Stimulated activated CD8-positive, alpha-beta memory T cell treated with anti-CD3 and anti-CD28 coated beads, Interleukin-15, amount 100 ng/mL, for 1 hour (primary cell): ENCODE data around the gene NKAPD1.
"Not testable (repeated sequence)": the region's sequence is repeated elsewhere in the genome, so short reads cannot be mapped to it uniquely, and the experiment has no call there.

Source experiments
- DNase-seq: peaks from one replicate; pipeline ENCODE4 v3.0.0-alpha.2; 2020; ENCODE audit warnings: low read depth

Gene NKAPD1

GRCh38 chr11:112086422-112087191, 12.5 kb downstream of the NKAPD1 start, which contains the start of the genes SDHD and TIMM8B:
Gene SDHD, plus strand, starts transcription at chr11:112086873. Its CDS starts 35 bp downstream, at chr11:112086908.
Gene TIMM8B, minus strand, starts transcription at chr11:112086756. Its CDS starts 33 bp downstream, at chr11:112086723.
- peak; percentile 90 for DNase-seq

DNA sequence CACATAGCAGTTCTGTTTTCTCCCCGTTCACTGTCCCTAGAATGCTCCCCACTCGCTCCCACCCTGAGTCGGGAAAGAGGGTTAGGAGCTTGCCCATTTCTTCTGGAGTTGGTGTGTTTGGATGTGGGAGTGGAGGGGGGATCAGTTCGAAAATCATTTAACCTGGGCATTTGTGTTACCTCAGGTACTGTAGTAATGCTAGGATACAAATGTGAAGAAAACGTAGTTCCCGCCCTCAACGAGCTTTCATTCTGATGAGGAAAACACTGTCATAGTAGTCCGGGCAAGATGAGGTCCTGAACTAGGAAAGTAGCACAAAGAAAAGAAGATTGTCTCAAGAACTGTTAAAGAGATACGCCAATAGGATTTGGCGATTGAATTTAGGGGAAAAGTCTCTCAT, 13.1 kb downstream of the NKAPD1 start:
- no peak for DNase-seq

- not testable (repeated sequence) for DNase-seq
Observed at GRCh38 chr11:112095302-112095701, 21.2 kb downstream of the NKAPD1 start.

- DNase-seq = no peak
Observed at GRCh38 chr11:112096194-112096593, 22.1 kb downstream of the NKAPD1 start.

- DNase-seq = no peak
Observed at GRCh38 chr11:112097734-112098528, 23.8 kb downstream of the NKAPD1 start.

GRCh38 chr11:112100462-112100861, 26.4 kb downstream of the NKAPD1 start:
- no peak for DNase-seq

DNA sequence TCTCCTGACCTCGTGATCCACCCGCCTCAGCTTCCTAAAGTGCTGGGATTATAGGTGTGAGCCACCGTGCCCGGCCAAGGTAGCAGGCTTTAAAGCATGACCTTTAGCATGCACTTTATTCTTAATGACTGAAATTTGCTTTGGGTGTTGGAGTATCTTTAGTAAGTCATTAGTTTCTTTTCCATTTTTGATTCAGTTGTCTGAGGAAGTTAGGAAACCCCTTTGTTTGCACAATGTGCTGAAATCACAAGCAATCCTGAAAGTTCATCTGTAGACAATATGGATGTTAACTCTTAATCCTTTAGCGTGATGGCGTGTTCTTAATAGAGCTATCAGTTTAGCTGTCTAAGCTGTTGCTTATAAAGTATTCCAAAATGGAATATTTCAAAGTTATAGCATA, 29.3 kb downstream of the NKAPD1 start:
- DNase-seq = no peak

DNA sequence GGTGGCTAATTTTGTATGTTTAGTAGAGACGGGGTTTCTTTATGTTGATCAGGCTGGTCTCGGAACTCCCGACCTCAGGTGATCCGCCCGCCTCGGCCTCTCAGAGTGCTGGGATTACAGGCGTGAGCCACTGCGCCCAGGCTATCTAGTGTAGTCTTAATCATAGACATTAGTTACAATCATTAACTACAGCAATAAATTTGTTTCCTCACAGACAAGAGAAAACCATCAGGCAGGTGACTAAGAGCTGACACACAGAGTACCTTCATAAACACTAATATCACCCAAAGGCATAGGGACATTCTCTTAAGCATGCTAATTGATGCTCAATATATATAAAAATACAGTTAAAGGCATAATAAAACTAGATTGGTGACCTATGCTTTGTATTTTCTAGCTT, 32.0 kb downstream of the NKAPD1 start:
- no peak for DNase-seq

- DNase-seq = no peak
Observed at GRCh38 chr11:112113539-112114457, 39.7 kb downstream of the NKAPD1 start.

GRCh38 chr11:112114460-112114859, 40.4 kb downstream of the NKAPD1 start:
- no peak for DNase-seq

- no peak for DNase-seq
Observed at GRCh38 chr11:112115386-112115785, 41.3 kb downstream of the NKAPD1 start.

GRCh38 chr11:112118176-112118575, 44.1 kb downstream of the NKAPD1 start:
- no peak for DNase-seq

GRCh38 chr11:112121981-112122615, 48.0 kb downstream of the NKAPD1 start:
- DNase-seq = no peak

DNA sequence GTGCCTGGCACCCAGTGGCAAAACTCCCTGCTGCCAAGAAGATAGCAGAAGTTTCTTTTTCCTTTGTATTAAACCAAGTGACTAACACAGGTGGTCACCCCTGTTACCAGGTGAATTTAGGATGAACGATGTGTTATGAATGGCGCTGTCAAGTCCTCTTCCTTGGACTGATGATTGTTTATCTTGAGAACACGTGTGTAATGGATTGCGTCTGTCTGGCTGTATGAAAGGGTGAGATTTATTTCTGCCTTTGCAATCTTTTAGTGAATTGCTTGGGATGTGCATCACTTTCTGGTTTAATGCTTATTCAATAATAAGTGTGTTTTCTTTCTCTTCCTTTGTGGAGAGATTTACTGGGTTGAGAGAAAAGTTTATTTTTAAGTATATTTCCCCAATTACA, 49.0 kb downstream of the NKAPD1 start:
- DNase-seq = no peak

GRCh38 chr11:112127056-112127455, 53.0 kb downstream of the NKAPD1 start:
- DNase-seq = no peak

DNA sequence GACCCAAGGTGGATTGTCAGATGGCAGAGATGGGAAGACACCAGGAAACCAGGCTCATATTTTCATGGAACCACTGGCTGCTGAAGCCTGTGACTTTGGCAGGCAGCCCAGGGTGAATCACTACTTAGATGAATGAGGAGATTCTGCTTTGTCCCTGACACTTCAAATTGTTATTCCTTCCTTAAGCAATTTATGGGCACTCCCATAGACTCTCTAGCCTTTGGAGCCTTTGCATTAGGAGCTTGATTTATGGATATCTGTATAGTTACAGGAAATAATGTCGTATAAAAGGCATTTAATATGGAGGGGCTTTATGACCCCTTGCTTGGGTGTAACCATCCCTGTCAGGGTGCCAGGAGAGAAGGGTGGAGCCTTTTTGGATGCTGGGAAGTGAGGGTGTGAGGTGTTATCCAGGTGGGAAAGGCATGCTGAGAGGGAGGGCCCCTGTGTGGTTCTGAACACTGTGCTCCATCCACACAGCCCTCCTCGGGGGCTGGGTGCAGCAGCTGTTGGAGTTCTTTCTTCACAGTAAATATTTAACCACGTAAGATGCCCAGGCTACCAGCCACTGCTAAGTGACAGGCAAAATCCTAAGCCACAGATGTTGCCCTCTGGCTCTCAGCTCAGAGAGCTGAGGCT, 54.5 kb downstream of the NKAPD1 start:
- DNase-seq = no peak

- no peak for DNase-seq
Observed at GRCh38 chr11:112129656-112130055, 55.6 kb downstream of the NKAPD1 start.

- DNase-seq = no peak
Observed at GRCh38 chr11:112132737-112133136, 58.6 kb downstream of the NKAPD1 start.

- no peak for DNase-seq
Observed at GRCh38 chr11:112134473-112134872, 60.4 kb downstream of the NKAPD1 start.
